HG02840 (cell line): ENCODE data around the gene NPY2R.

ENCODE experiments used
- ATAC-seq: cut with Tn5 transposase; IDR thresholded peaks from one replicate; pipeline ENCODE4 v1.9.1; 2021; ENCODE audit warnings: mild to moderate bottlenecking, moderate library complexity, moderate number of reproducible peaks; ENCODE audit not compliant: unreplicated experiment, low FRiP score

NPY2R gene

GRCh38 chr4:155208258-155209054 is at the start of gene NPY2R:
Gene NPY2R, plus strand, starts transcription at chr4:155208636. Its CDS starts 5,304 bp downstream, at chr4:155213940.
- no peak for ATAC-seq

- ATAC-seq = no peak
Observed at GRCh38 chr4:155161357-155161756, 47.1 kb upstream of the NPY2R start.

GRCh38 chr4:155164718-155165117 is 43.7 kb upstream of the NPY2R start:
- no peak for ATAC-seq

- no peak for ATAC-seq
Observed at GRCh38 chr4:155170569-155170968, 37.9 kb upstream of the NPY2R start.

GRCh38 chr4:155173371-155173770 is 35.1 kb upstream of the NPY2R start:
- ATAC-seq = no peak

- no peak for ATAC-seq
Observed at GRCh38 chr4:155174668-155175067, 33.8 kb upstream of the NPY2R start.

- ATAC-seq = no peak
Observed at GRCh38 chr4:155179216-155179615, 29.2 kb upstream of the NPY2R start.

- no peak for ATAC-seq
Observed at GRCh38 chr4:155186972-155187371, 21.5 kb upstream of the NPY2R start.

- ATAC-seq = no peak
Observed at GRCh38 chr4:155187989-155188388, 20.4 kb upstream of the NPY2R start.

GRCh38 chr4:155190099-155190498 is 18.3 kb upstream of the NPY2R start:
- no peak for ATAC-seq

GRCh38 chr4:155197757-155198156 is 10.7 kb upstream of the NPY2R start:
- ATAC-seq = no peak

GRCh38 chr4:155207534-155208257 is 740 bp upstream of the NPY2R start:
- no peak for ATAC-seq

GRCh38 chr4:155220025-155220424 is 11.6 kb downstream of the NPY2R start:
- no peak for ATAC-seq

- ATAC-seq = no peak
Observed at GRCh38 chr4:155227131-155227530, 18.7 kb downstream of the NPY2R start.

- no peak for ATAC-seq
Observed at GRCh38 chr4:155228713-155229112, 20.3 kb downstream of the NPY2R start.

- no peak for ATAC-seq
Observed at GRCh38 chr4:155232432-155232831, 24.0 kb downstream of the NPY2R start.

- ATAC-seq = no peak
Observed at GRCh38 chr4:155234206-155234605, 25.8 kb downstream of the NPY2R start.

- ATAC-seq = no peak
Observed at GRCh38 chr4:155237567-155237966, 29.1 kb downstream of the NPY2R start.

- no peak for ATAC-seq
Observed at GRCh38 chr4:155241225-155241624, 32.8 kb downstream of the NPY2R start.

GRCh38 chr4:155241664-155242063 is 33.2 kb downstream of the NPY2R start:
- ATAC-seq = no peak

GRCh38 chr4:155245105-155245504 is 36.7 kb downstream of the NPY2R start:
- no peak for ATAC-seq
